B cell (primary cell): ENCODE results near the gene MAF. TPM values are rescaled to one million over a fixed set of nuclear protein-coding genes. Genes with fewer than 3 reads are reported as not detected.

Experiments
- ATAC-seq: fragments of 200-7000 bp; cut with Tn5 transposase; one replicate; pipeline ENCODE4 v1.10.0; 2021; ENCODE audit warnings: low read depth, mild to moderate bottlenecking, moderate number of reproducible peaks, moderate library complexity
- CTCF ChIA-PET: fragments of 350-600 bp; sonication (Branson Sonifier 250); formaldehyde crosslinking; loops from one replicate; lab custom pipeline; 2021; ENCODE audit warnings: antibody characterized with exemption, inconsistent platforms; lab: Charles Lee
- POLR2A ChIA-PET: fragments of 350-600 bp; sonication (Branson Sonifier 250); formaldehyde crosslinking; loops from one replicate; lab custom pipeline; 2021; ENCODE audit warnings: antibody characterized with exemption; lab: Charles Lee
- DNase-seq: peaks from one replicate; pipeline ENCODE4 v3.0.0; 2013
- H2AFZ ChIP-seq: 2 replicates; pipeline ENCODE4 v1.6.1; 2012; ENCODE audit warnings: mild to moderate bottlenecking, low read depth, low read length; ENCODE audit not compliant: insufficient read depth, poor library complexity, severe bottlenecking
- H3K27ac ChIP-seq, 2 donors: 1 replicate in 1 of 2; 2 replicates in 1 of 2; pipeline ENCODE4 v1.5.1; 2012 to 2013; ENCODE audit warnings: low read length in 2 of 2, mild to moderate bottlenecking in 2 of 2, moderate library complexity in 1 of 2
- H3K27me3 ChIP-seq, 4 experiments: fragments of 200-600 bp in 1 of 4; sonication (generic) in 1 of 4; replicated peaks in 1 of 4; 1 replicate in 2 of 4; 2 replicates in 2 of 4; pipeline versions ENCODE4 v1.6.1 to v1.7.0; 2013 to 2016; ENCODE audit warnings: low read length in 3 of 4, mild to moderate bottlenecking in 2 of 4, mixed read lengths in 1 of 4, moderate library complexity in 1 of 4; ENCODE audit not compliant: insufficient read depth in 4 of 4, control insufficient read depth in 3 of 4; ENCODE audit errors: control extremely low read depth in 1 of 4
- H3K36me3 ChIP-seq, 2 experiments: replicated peaks in 1 of 2; 1 replicate in 1 of 2; 2 replicates in 1 of 2; pipeline versions ENCODE4 v1.6.1 to v1.7.1; 2013; ENCODE audit warnings: low read length in 1 of 2; ENCODE audit not compliant: insufficient read depth in 2 of 2, control insufficient read depth in 1 of 2; ENCODE audit errors: control extremely low read depth in 1 of 2, extremely low read depth in 1 of 2
- H3K4me1 ChIP-seq, 2 donors: fragments of 200-600 bp in 1 of 2; sonication (generic) in 1 of 2; 1 replicate in 1 of 2; 2 replicates in 1 of 2; pipeline versions ENCODE4 v1.5.1 to v1.6.1; 2013 to 2017; ENCODE audit warnings: low read length in 2 of 2; ENCODE audit not compliant: control insufficient read depth in 2 of 2, insufficient read depth in 2 of 2
- H3K4me2 ChIP-seq: replicated peaks from 2 replicates; pipeline ENCODE3; 2012; ENCODE audit warnings: mild to moderate bottlenecking, low read depth, low read length; ENCODE audit not compliant: poor library complexity, severe bottlenecking
- H3K4me3 ChIP-seq, 5 experiments: fragments of 200-600 bp in 1 of 5; sonication (generic) in 1 of 5; 1 replicate in 3 of 5; 2 replicates in 2 of 5; pipeline versions ENCODE4 v1.5.1 to v1.7.0; 2011 to 2016; ENCODE audit warnings: low read length in 4 of 5, mild to moderate bottlenecking in 4 of 5, low read depth in 2 of 5, control low read depth in 1 of 5, moderate library complexity in 1 of 5; ENCODE audit not compliant: insufficient read depth in 1 of 5; ENCODE audit errors: control extremely low read depth in 1 of 5, extremely low read depth in 1 of 5
- H3K79me2 ChIP-seq: fragments of 200-600 bp; sonication (generic); one replicate; pipeline ENCODE4 v1.6.0; 2016; ENCODE audit warnings: low read length; ENCODE audit not compliant: control insufficient read depth, insufficient read depth
- H3K9ac ChIP-seq: fragments of 200-600 bp; sonication (generic); 2 replicates; pipeline ENCODE4 v1.6.1; 2017; ENCODE audit warnings: mild to moderate bottlenecking, low read length, moderate library complexity
- H3K9me3 ChIP-seq, 3 donors: one replicate each; pipeline versions ENCODE4 v1.6.1 to v1.7.1; 2013; ENCODE audit warnings: low read length in 2 of 3; ENCODE audit not compliant: control insufficient read depth in 2 of 3, insufficient read depth in 1 of 3; ENCODE audit errors: control extremely low read depth in 1 of 3
- H4K20me1 ChIP-seq: 2 replicates; pipeline ENCODE4 v1.6.0; 2012; ENCODE audit warnings: mild to moderate bottlenecking, low read length; ENCODE audit not compliant: insufficient read depth, control insufficient read depth, poor library complexity, severe bottlenecking
- H3K27ac Mint-ChIP-seq: one replicate; pipeline ENCODE4 v1.8.0; 2021; ENCODE audit warnings: mixed read lengths
- H3K27me3 Mint-ChIP-seq: one replicate; pipeline ENCODE4 v1.8.0; 2021; ENCODE audit warnings: mixed read lengths
- H3K4me1 Mint-ChIP-seq: one replicate; pipeline ENCODE4 v1.8.0; 2021; ENCODE audit warnings: mixed read lengths
- H3K4me3 Mint-ChIP-seq: one replicate; pipeline ENCODE4 v1.8.0; 2021; ENCODE audit warnings: mixed read lengths
- H3K9me3 Mint-ChIP-seq: one replicate; pipeline ENCODE4 v1.8.0; 2022; ENCODE audit warnings: mixed read lengths; ENCODE audit not compliant: insufficient read depth
- CTCF ChIP-seq: fragments of 200-600 bp; IDR thresholded peaks from one replicate; pipeline ENCODE4 v1.8.0; 2022; ENCODE audit warnings: antibody characterized with exemption, mild to moderate bottlenecking
- EZH2 ChIP-seq: IDR thresholded peaks from 2 replicates; pipeline ENCODE4 v1.6.1; 2012; ENCODE audit warnings: borderline replicate concordance, low read depth, mild to moderate bottlenecking, moderate library complexity, low read length; ENCODE audit not compliant: insufficient read depth, poor library complexity, severe bottlenecking
- WGBS: methylation state at CpG from one replicate; pipeline ENCODE4 v1.1.5; 2013; ENCODE audit warnings: missing lambda C conversion rate; ENCODE audit not compliant: insufficient coverage; 5-methylcytosine and 5-hydroxymethylcytosine counted together
- intact Hi-C: fragments of 100-400 bp; cut with micrococcal nuclease; formaldehyde crosslinking; loops from one replicate; pipeline ENCODE4 v1.10.0; 2022
- polyA plus RNA-seq: library from polyadenylated mRNA; depleted of rRNA; stranded (reverse); fragments of >200 nt; gene quantifications from 2 replicates; pipeline ENCODE4 v1.2.3, GENCODE V29; 2012
- total RNA-seq, 2 donors: library from RNA; stranded (reverse); fragments of 120-200 nt in 1 of 2; gene quantifications; 1 replicate in 1 of 2; 2 replicates in 1 of 2; pipeline versions ENCODE4 v1.2.3 to v1.2.4, GENCODE V29; 2013 to 2022

The MAF gene
- total and polyA plus RNA-seq, 2 donors (not counting 1 experiment from before 2014, with no cell fraction given), result 0.30 to 0.49 TPM

- ATAC-seq (no peak), DNase-seq (no peak)
- H3K9me3 Mint-ChIP-seq, result peaks cover 4% of the 10 kb centered on the region
- TF ChIP-seq EZH2 (no peak), CTCF (no peak)
- H3K4me3 ChIP-seq, result no peak overlapping the region
- no peaks in the 10 kb centered on the region for H3K4me1 ChIP-seq
- POLR2A ChIA-PET, result no interaction called here
- H3K36me3 ChIP-seq, result no peaks in the 10 kb centered on the region
- no peaks in the 10 kb centered on the region for H3K4me1 Mint-ChIP-seq
- CTCF ChIA-PET, result no interaction called here
- H2AFZ ChIP-seq, result no peak overlapping the region
- intact Hi-C loops, result no loop called here
- peaks cover 0 to 6% (median 0%) of the 10 kb centered on the region in 4 experiments for H3K27me3 ChIP-seq
- H3K27me3 Mint-ChIP-seq, result peaks cover 28% of the 10 kb centered on the region
- WGBS, result no CpG with 5 or more reads among the region's 2 CpGs
- no peak overlapping the region for H3K4me3 Mint-ChIP-seq
- H3K9me3 ChIP-seq, result peaks cover 0 to 4% (median 0%) of the 10 kb centered on the region in 3 donors
- H3K4me2 ChIP-seq, result no peak overlapping the region
- H3K79me2 ChIP-seq, result no peaks in the 10 kb centered on the region
- H3K27ac Mint-ChIP-seq, result no peak overlapping the region
- no peak overlapping the region for H3K9ac ChIP-seq
- H4K20me1 ChIP-seq, result no peaks in the 10 kb centered on the region
- H3K27ac ChIP-seq, result no peak overlapping the region
These were observed 26.6 kb upstream of the MAF start for GRCh38 chr16:79627092-79627491.

GRCh38 chr16:79625738-79626137 is 25.2 kb upstream of the MAF start:
- DNase-seq (no peak), ATAC-seq (no peak)
- Histone ChIP-seq H3K4me3 (no peak overlapping the region), H3K79me2 (no peaks in the 10 kb centered on the region), H3K27ac (no peak overlapping the region), H3K36me3 (no peaks in the 10 kb centered on the region), H3K4me1 (no peaks in the 10 kb centered on the region), H4K20me1 (no peaks in the 10 kb centered on the region), H3K9me3 (peaks cover 0 to 4% (median 0%) of the 10 kb centered on the region in 3 donors), H3K4me2 (no peak overlapping the region), H3K27me3 (peaks cover 0 to 6% (median 2%) of the 10 kb centered on the region in 4 experiments), H3K9ac (no peak overlapping the region), H2AFZ (no peak overlapping the region)
- Mint-ChIP-seq H3K27me3 (peaks cover 28% of the 10 kb centered on the region), H3K4me1 (no peaks in the 10 kb centered on the region), H3K4me3 (no peak overlapping the region), H3K27ac (no peak overlapping the region), H3K9me3 (peaks cover 4% of the 10 kb centered on the region)
- TF ChIP-seq CTCF (no peak), EZH2 (no peak)
- intact Hi-C loops, result no loop called here
- WGBS, result 83% methylated on average over 1 of the region's 1 CpG
- CTCF ChIA-PET, result no interaction called here
- POLR2A ChIA-PET, result interaction anchor here (0.7 kb wide), 1 partner anchor 1382 kb away, joined by 3 read pairs; no protein-coding TSS in a partner anchor
